ENCODE measurements around the gene PRCD.

Gene PRCD

DNA sequence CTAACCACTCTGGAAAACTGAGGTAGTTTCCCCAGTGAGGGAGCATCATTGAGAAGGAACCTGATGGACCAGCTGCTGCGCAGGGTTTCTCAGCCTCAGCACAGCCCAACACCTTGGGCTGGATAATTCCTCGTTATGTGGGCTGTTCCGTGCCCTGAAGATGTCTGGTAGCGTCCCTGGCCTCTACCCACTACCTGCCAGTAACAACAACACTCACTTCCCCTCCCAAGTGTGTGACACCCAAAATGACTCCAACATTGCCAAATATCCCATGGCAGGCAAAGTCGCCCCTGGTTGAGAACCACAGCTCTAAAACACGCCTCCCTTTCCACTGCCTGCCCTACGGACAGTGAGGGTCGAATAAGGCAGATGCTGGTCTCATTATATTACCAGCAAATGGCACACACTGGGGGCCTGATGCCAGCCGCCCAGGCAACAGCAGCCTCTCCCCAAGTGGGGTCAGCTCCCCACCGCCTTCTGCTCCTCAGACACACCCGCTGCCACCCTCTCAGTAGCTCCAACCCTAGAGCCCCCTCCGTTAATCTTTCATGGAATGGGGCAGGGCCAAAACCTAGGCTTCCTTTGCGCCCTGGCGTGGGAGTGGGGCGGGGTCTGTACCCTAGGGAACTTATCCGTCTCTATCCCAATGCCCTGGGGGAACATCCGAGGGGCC is 39.6 kb upstream of the PRCD start:
- H3K27ac ChIP-seq = no peak overlapping the region
- TF ChIP-seq, protein P1, sequence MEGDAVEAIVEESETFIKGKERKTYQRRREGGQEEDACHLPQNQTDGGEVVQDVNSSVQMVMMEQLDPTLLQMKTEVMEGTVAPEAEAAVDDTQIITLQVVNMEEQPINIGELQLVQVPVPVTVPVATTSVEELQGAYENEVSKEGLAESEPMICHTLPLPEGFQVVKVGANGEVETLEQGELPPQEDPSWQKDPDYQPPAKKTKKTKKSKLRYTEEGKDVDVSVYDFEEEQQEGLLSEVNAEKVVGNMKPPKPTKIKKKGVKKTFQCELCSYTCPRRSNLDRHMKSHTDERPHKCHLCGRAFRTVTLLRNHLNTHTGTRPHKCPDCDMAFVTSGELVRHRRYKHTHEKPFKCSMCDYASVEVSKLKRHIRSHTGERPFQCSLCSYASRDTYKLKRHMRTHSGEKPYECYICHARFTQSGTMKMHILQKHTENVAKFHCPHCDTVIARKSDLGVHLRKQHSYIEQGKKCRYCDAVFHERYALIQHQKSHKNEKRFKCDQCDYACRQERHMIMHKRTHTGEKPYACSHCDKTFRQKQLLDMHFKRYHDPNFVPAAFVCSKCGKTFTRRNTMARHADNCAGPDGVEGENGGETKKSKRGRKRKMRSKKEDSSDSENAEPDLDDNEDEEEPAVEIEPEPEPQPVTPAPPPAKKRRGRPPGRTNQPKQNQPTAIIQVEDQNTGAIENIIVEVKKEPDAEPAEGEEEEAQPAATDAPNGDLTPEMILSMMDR (IDR thresholded peaks at IDR 0.05) = no peak
- TF ChIP-seq ZFX (IDR thresholded peaks at IDR 0.05; ENCODE audit: borderline replicate concordance) = no peak

DNA sequence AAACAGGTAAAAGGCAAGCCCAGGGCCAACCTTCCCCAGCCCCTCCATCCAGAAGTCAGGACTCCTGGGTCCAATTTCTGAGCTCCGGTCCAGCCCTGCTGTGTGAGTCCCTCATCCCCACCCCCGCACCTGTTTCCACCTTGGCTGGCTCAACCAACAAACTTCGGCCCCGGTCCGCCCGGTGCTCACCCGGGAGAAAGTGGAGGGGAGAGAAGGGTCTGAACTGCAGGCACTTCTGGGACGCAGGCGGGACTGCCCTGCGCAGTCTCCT is 39.2 kb upstream of the PRCD start:
- 0 out of 2 replicates have a peak overlapping the region, but pooled peaks have one; percentile 17 for H3K27ac ChIP-seq

DNA sequence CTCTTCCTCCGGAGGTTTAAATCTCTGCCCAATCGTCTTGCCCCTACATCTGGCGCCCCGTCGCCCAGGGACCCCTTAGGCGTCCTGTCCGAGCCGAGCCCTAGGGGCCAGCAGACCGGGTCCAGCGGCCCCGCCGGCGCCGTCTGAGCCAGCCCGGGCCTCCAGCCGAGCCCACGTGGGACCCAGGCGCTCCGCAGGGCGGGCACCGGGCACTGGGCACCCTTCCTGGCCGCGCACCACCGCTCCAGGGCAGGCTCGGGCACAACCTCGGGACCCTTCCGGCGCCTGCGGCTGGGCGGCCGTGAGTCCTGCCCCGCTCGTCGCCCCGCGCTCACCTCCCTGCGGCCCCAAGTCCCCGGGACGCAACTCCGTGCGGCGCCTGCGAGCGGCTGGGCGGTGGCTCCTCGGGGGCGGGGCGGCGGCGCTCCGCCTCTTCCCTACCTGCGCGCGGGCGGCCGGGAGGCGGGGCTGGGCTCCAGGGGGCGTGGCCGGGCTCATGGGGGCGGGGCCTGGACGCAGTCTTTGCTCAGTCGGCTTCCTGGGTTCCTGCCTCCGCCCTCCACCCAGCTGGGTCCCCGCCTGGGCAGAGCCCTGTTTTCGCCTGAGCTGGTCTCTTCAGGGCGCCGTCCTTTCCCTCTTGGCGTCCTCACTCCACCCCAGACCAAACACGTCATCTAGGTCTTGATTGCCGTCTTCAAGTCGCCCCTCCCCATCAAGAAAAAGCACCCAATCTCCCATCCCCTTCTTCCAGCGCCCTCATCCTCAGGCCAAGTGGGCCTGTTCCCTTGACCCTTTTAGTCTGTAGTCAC is 38.6 kb upstream of the PRCD start, which contains the start of gene RHBDF2:
TSS of gene RHBDF2 (minus strand) at position 406 of the 809 bp plus-strand sequence. CDS start 19,899 bp downstream, outside the sequence.
- TF ChIP-seq, protein P1 (IDR thresholded peaks at IDR 0.05) = no peak
- no peak for TF ChIP-seq ZFX (IDR thresholded peaks at IDR 0.05; ENCODE audit: borderline replicate concordance)
- H3K27ac ChIP-seq = 0 out of 2 replicates have a peak within 1 kb of the TSS, but pooled peaks have one; percentile 17

More for the DNA sequence above, 39.2 kb upstream of the PRCD start:
- TF ChIP-seq, protein P1 (IDR thresholded peaks at IDR 0.05) = no peak
- no peak for TF ChIP-seq ZFX (IDR thresholded peaks at IDR 0.05; ENCODE audit: borderline replicate concordance)

DNA sequence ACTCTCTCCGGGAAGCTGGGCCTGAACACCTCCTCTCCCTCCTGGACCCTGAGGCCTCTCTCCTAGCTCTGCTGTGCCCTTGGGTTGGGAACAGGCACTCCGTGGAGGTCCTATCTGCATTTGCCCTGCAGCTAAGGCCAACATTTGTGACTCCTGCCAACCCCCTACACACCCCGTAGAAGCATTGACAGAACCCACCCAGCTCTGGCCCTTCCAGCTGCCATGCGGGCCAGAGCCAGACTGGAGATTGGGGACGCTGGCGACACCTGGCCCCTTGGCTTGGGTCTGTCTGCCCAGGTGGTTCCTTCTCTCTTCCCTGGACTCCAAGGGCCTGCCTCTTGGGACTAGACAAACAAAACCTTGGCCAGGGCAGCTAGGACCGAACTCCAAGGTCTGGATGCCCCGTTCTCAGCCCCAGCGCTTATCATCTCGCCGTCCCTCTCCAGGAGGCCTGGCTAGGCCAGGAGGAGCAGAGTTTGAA is 38.0 kb upstream of the PRCD start:
- no peak for TF ChIP-seq ZFX (IDR thresholded peaks at IDR 0.05; ENCODE audit: borderline replicate concordance)
- TF ChIP-seq, protein P1 (IDR thresholded peaks at IDR 0.05) = no peak
- H3K27ac ChIP-seq = no peak overlapping the region

DNA sequence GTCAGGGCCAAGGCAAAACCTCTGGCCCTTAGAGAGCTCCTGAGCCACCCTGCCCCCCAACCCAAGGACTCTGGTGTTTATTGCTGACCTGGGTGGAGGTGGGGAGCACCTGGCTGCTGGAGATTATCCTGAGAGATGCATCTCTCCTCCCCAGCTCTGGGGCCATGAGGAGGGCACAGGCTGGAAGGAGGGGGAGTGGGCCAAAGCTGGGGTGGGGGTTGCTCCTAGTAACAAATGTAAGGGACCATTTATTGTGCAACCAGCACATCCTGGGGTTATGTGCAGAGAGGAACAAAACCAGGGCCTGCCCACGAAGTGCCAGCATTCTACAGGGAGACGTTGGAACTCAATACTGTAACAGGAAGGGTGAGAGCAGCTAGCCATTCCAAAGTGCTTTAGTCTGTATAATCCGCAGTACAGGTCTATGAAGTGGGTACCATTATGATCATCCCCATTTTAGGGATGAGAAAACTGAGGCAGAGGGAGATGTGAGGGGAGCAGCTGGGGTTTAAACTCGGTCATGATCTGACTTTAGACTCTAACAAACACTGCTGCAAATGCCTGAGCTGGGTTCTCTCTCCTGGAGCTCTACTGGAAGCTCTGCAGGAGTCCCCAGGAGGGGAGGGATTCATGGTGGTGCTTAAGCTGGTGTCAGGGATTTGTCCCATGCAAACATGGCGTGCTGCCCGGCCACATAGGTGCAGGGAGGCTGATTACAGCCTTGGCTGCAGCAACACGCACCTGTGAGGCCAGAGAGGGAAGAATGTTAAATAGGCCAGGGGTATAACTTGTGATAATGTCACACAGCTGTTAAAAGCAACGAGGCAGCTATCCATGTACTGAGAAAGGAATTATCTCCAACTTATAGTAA is 37.3 kb upstream of the PRCD start:
- no peak overlapping the region for H3K27ac ChIP-seq
- TF ChIP-seq, protein P1 (IDR thresholded peaks at IDR 0.05) = no peak
- no peak for TF ChIP-seq ZFX (IDR thresholded peaks at IDR 0.05; ENCODE audit: borderline replicate concordance)

DNA sequence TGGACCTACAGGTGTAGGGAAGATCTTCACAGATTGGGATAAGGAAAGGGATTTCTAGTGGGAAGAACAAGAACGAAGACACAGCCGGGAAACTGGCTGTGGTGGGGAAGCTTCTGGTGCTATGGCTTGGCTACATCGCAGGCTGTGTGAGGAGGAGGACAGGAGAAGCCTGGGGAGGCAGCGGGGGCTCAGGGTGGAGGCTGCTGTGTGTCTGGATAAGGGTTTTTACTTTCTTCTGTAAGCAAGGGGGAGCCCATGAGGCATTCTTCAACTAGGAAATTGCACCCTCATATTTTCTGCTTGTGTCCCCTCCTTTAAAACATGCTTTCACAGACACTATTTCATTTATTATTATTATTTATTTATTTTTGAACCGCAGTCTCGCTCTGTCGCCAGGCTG is 35.7 kb upstream of the PRCD start:
- no peak for TF ChIP-seq ZFX (IDR thresholded peaks at IDR 0.05; ENCODE audit: borderline replicate concordance)
- TF ChIP-seq, protein P1 (IDR thresholded peaks at IDR 0.05) = no peak

More for the DNA sequence above, 35.7 kb upstream of the PRCD start:
- H3K27ac ChIP-seq = no peak overlapping the region

Measured in 22Rv1 (cell line).